H9 (cell line): ENCODE data around the gene MRPL40. TPM values are rescaled to one million over a fixed set of nuclear protein-coding genes. Genes with fewer than 3 reads are reported as not detected.

Experiments
- DNase-seq: peaks from one replicate; pipeline ENCODE4 v3.0.0-alpha.2; 2017
- H2AFZ ChIP-seq: one replicate; pipeline ENCODE4 v1.6.1; 2013; ENCODE audit warnings: mild to moderate bottlenecking, low read length, control low read depth, moderate library complexity
- H2AK5ac ChIP-seq: 2 replicates; pipeline ENCODE4 v1.6.1; 2013; ENCODE audit warnings: low read length, control low read depth, mixed read lengths; ENCODE audit not compliant: insufficient read length
- H2BK120ac ChIP-seq: one replicate; pipeline ENCODE4 v1.6.1; 2013; ENCODE audit warnings: low read depth, mild to moderate bottlenecking, low read length, control low read depth, inconsistent platforms; ENCODE audit not compliant: poor library complexity, severe bottlenecking
- H2BK12ac ChIP-seq: 2 replicates; pipeline ENCODE4 v1.6.1; 2013; ENCODE audit warnings: low read length, control low read depth, mixed read lengths, low read depth; ENCODE audit not compliant: insufficient read length
- H2BK15ac ChIP-seq: 2 replicates; pipeline ENCODE4 v1.6.1; 2013; ENCODE audit warnings: low read depth, low read length, control low read depth
- H2BK20ac ChIP-seq: one replicate; pipeline ENCODE4 v1.6.1; 2013; ENCODE audit warnings: low read depth, mild to moderate bottlenecking, low read length, control low read depth, inconsistent platforms; ENCODE audit not compliant: poor library complexity, severe bottlenecking
- H2BK5ac ChIP-seq: 2 replicates; pipeline ENCODE4 v1.6.1; 2013; ENCODE audit warnings: low read length, control low read depth, mixed read lengths; ENCODE audit not compliant: insufficient read length
- H3K14ac ChIP-seq: 2 replicates; pipeline ENCODE4 v1.6.1; 2013; ENCODE audit warnings: low read length, control low read depth; ENCODE audit not compliant: insufficient read depth
- H3K18ac ChIP-seq: 2 replicates; pipeline ENCODE4 v1.6.1; 2013; ENCODE audit warnings: low read depth, mild to moderate bottlenecking, mixed read lengths, low read length, control low read depth; ENCODE audit not compliant: insufficient read length
- H3K23ac ChIP-seq: 2 replicates; pipeline ENCODE4 v1.6.1; 2013; ENCODE audit warnings: low read length, control low read depth, mixed read lengths, low read depth; ENCODE audit not compliant: insufficient read length
- H3K23me2 ChIP-seq: 2 replicates; pipeline ENCODE4 v1.6.1; 2013; ENCODE audit warnings: low read depth, mild to moderate bottlenecking, mixed read lengths, low read length, control low read depth; ENCODE audit not compliant: insufficient read length, poor library complexity, severe bottlenecking
- H3K27ac ChIP-seq: 2 replicates; pipeline ENCODE4 v1.5.1; 2013; ENCODE audit warnings: low read length, control low read depth, mixed read lengths, low read depth; ENCODE audit not compliant: insufficient read length
- H3K27me3 ChIP-seq: 2 replicates; pipeline ENCODE4 v1.6.1; 2013; ENCODE audit warnings: low read length, control low read depth, inconsistent platforms; ENCODE audit not compliant: insufficient read depth
- H3K4ac ChIP-seq: 2 replicates; pipeline ENCODE4 v1.6.1; 2013; ENCODE audit warnings: low read depth, mild to moderate bottlenecking, control low read depth, inconsistent platforms, low read length, moderate library complexity
- H3K4me1 ChIP-seq: 2 replicates; pipeline ENCODE4 v1.6.1; 2013; ENCODE audit warnings: low read length, control low read depth, inconsistent platforms; ENCODE audit not compliant: insufficient read depth
- H3K4me2 ChIP-seq: 2 replicates; pipeline ENCODE4 v1.6.1; 2013; ENCODE audit warnings: low read length, control low read depth, mixed read lengths; ENCODE audit not compliant: insufficient read length, insufficient read depth
- H3K56ac ChIP-seq: 2 replicates; pipeline ENCODE4 v1.6.1; 2013; ENCODE audit warnings: low read depth, mild to moderate bottlenecking, mixed read lengths, low read length, control low read depth; ENCODE audit not compliant: insufficient read length
- H3K79me1 ChIP-seq: 2 replicates; pipeline ENCODE4 v1.6.1; 2013; ENCODE audit warnings: low read depth, mild to moderate bottlenecking, moderate library complexity, low read length, control low read depth, inconsistent platforms; ENCODE audit not compliant: insufficient read depth, poor library complexity, severe bottlenecking
- H3K79me2 ChIP-seq: 2 replicates; pipeline ENCODE4 v1.6.1; 2013; ENCODE audit warnings: low read length, control low read depth, inconsistent platforms; ENCODE audit not compliant: insufficient read depth
- H3K9ac ChIP-seq: 2 replicates; pipeline ENCODE4 v1.6.1; 2013; ENCODE audit warnings: low read length, control low read depth, mixed read lengths; ENCODE audit not compliant: insufficient read length; ENCODE audit errors: extremely low read depth
- H3K9me3 ChIP-seq: one replicate; pipeline ENCODE4 v1.6.1; 2013; ENCODE audit warnings: low read depth, low read length, inconsistent platforms; ENCODE audit not compliant: control insufficient read depth
- H3T11ph ChIP-seq: one replicate; pipeline ENCODE4 v1.6.1; 2013; ENCODE audit warnings: mild to moderate bottlenecking, low read length, control low read depth, inconsistent platforms
- H4K20me1 ChIP-seq: one replicate; pipeline ENCODE4 v1.6.1; 2013; ENCODE audit not compliant: control insufficient read depth, insufficient read length, insufficient read depth
- H4K5ac ChIP-seq: 2 replicates; pipeline ENCODE4 v1.6.1; 2013; ENCODE audit warnings: low read depth, mild to moderate bottlenecking, mixed read lengths, low read length, control low read depth; ENCODE audit not compliant: insufficient read length
- H4K8ac ChIP-seq: replicated peaks from 2 replicates; pipeline ENCODE4 v1.6.1; 2013; ENCODE audit warnings: low read length, control low read depth, mixed read lengths, low read depth; ENCODE audit not compliant: insufficient read length
- H4K91ac ChIP-seq: 2 replicates; pipeline ENCODE4 v1.6.1; 2013; ENCODE audit warnings: low read depth, mild to moderate bottlenecking, moderate library complexity, mixed read lengths, low read length, control low read depth; ENCODE audit not compliant: insufficient read length
- H3K27ac Mint-ChIP-seq, 3 experiments: 2 replicates in 2 of 3; 3 replicates in 1 of 3; pipeline ENCODE4 v1.8.0; 2020 to 2021; ENCODE audit warnings: mixed read lengths in 3 of 3, mild to moderate bottlenecking in 1 of 3, moderate library complexity in 1 of 3
- H3K27me3 Mint-ChIP-seq: 2 replicates; pipeline ENCODE4 v1.8.0; 2021; ENCODE audit warnings: low read depth, mild to moderate bottlenecking, moderate library complexity, mixed read lengths
- H3K36me3 Mint-ChIP-seq, 3 experiments: 2 replicates in 2 of 3; 3 replicates in 1 of 3; pipeline ENCODE4 v1.8.0; 2020 to 2021; ENCODE audit warnings: low read depth in 3 of 3, mixed read lengths in 3 of 3; ENCODE audit not compliant: insufficient read depth in 1 of 3
- H3K4me1 Mint-ChIP-seq, 2 experiments: 2 replicates each; pipeline ENCODE4 v1.8.0; 2020; ENCODE audit warnings: mixed read lengths in 2 of 2
- H3K4me3 Mint-ChIP-seq, 2 experiments: 2 replicates in 1 of 2; 3 replicates in 1 of 2; pipeline ENCODE4 v1.8.0; 2020 to 2021; ENCODE audit warnings: mild to moderate bottlenecking in 2 of 2, mixed read lengths in 2 of 2, moderate library complexity in 1 of 2
- H3K9me3 Mint-ChIP-seq, 2 experiments: 2 replicates in 1 of 2; 3 replicates in 1 of 2; pipeline ENCODE4 v1.8.0; 2020; ENCODE audit warnings: mild to moderate bottlenecking in 2 of 2, mixed read lengths in 2 of 2, moderate library complexity in 1 of 2
- WGBS: extraction: QIAGEN DNeasy Blood & Tissue Kit; methylation state at CpG from one replicate; pipeline ENCODE4 v1.1.7; 2013; ENCODE audit warnings: missing lambda C conversion rate, low lambda C conversion rate, mixed read lengths; ENCODE audit not compliant: insufficient read length; ENCODE audit errors: extremely low coverage; 5-methylcytosine and 5-hydroxymethylcytosine counted together
- total RNA-seq: library from RNA; stranded (reverse); gene quantifications from 2 replicates; pipeline ENCODE4 v1.2.1, GENCODE V29; 2021
- TF ChIP-seq, protein P1 (sequence below): fragments of 200-600 bp; sonication (generic); conservative IDR thresholded peaks from 3 replicates; pipeline ENCODE4 v1.8.0; 2021; ENCODE audit warnings: antibody characterized with exemption, mild to moderate bottlenecking

MRPL40 gene
- total RNA-seq, 1 experiment from 2014 or later, result 15.2 TPM

DNA sequence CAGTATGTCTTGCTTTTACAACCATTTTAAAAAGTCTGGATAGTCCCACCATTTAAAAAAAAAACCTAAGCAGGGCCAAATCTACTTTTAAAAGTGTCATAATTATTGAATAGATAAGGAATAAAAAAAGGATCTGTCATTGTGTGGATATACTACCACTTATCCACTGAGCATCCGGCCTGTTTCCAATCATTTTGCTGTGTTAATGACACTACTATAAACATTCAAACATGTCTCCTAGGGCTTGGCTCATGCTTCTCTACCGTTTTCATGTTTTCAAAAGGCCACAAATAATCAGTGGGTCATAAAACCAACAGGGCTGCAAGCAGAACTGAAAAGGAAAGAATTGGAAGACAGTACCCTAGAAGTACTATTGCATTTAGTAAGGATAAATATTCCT, 27.7 kb downstream of the MRPL40 start:
- TF ChIP-seq, protein P1, sequence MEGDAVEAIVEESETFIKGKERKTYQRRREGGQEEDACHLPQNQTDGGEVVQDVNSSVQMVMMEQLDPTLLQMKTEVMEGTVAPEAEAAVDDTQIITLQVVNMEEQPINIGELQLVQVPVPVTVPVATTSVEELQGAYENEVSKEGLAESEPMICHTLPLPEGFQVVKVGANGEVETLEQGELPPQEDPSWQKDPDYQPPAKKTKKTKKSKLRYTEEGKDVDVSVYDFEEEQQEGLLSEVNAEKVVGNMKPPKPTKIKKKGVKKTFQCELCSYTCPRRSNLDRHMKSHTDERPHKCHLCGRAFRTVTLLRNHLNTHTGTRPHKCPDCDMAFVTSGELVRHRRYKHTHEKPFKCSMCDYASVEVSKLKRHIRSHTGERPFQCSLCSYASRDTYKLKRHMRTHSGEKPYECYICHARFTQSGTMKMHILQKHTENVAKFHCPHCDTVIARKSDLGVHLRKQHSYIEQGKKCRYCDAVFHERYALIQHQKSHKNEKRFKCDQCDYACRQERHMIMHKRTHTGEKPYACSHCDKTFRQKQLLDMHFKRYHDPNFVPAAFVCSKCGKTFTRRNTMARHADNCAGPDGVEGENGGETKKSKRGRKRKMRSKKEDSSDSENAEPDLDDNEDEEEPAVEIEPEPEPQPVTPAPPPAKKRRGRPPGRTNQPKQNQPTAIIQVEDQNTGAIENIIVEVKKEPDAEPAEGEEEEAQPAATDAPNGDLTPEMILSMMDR, result no peak
- WGBS, result no CpG with 5 or more reads among the region's 2 CpGs
- no peaks in the 10 kb centered on the region for H3K27me3 ChIP-seq
- H4K91ac ChIP-seq, result no peak overlapping the region
- Mint-ChIP-seq H3K4me3 (no peak overlapping the region), H3K27me3 (no peaks in the 10 kb centered on the region; the same call in 1 of the 2 replicates), H3K4me1 (peaks cover 2 to 12% of the 10 kb centered on the region in 2 experiments; a peak in 2 of 4 replicates), H3K9me3 (no peaks in the 10 kb centered on the region), H3K36me3 (peaks cover 21 to 75% (median 36%) of the 10 kb centered on the region in 3 experiments; a peak in 6 of 7 replicates), H3K27ac (no peak overlapping the region)
- no peak overlapping the region for H3K14ac ChIP-seq
- H2AFZ ChIP-seq, result no peak overlapping the region
- no peak overlapping the region for H2BK12ac ChIP-seq
- no peak overlapping the region for H2BK5ac ChIP-seq
- no peaks in the 10 kb centered on the region for H4K20me1 ChIP-seq
- no peaks in the 10 kb centered on the region for H3K9me3 ChIP-seq
- H2AK5ac ChIP-seq, result no peak overlapping the region
- no peak overlapping the region for H3K9ac ChIP-seq
- no peaks in the 10 kb centered on the region for H3K79me1 ChIP-seq
- no peak overlapping the region for H2BK120ac ChIP-seq
- H3T11ph ChIP-seq, result no peak overlapping the region
- no peak overlapping the region for H4K8ac ChIP-seq
- no peak overlapping the region for H4K5ac ChIP-seq
- no peak overlapping the region for H3K27ac ChIP-seq
- no peaks in the 10 kb centered on the region for H3K79me2 ChIP-seq
- H3K23me2 ChIP-seq, result no peaks in the 10 kb centered on the region
- H3K4me1 ChIP-seq, result no peaks in the 10 kb centered on the region
- no peak overlapping the region for H3K4ac ChIP-seq
- H3K4me2 ChIP-seq, result no peak overlapping the region
- no peak overlapping the region for H2BK20ac ChIP-seq
- no peak overlapping the region for H3K18ac ChIP-seq
- no peak overlapping the region for H3K23ac ChIP-seq
- DNase-seq, result no peak
- no peak overlapping the region for H2BK15ac ChIP-seq
- no peak overlapping the region for H3K56ac ChIP-seq
